GM23338 (cell line): ENCODE measurements around the gene RPL21. TPM values are rescaled to one million over a fixed set of nuclear protein-coding genes. Genes with fewer than 3 reads are reported as not detected.

Experiments used
- ATAC-seq: fragments of 200-7000 bp; cut with Tn5 transposase; 3 replicates; pipeline ENCODE4 v1.9.1; 2020
- DNase-seq: peaks from one replicate; pipeline ENCODE4 v3.0.0-alpha.2; 2015; ENCODE audit warnings: low spot score
- H2AFZ ChIP-seq: fragments of 200-600 bp; sonication (generic); 2 replicates; pipeline ENCODE4 v1.8.0; 2016; ENCODE audit warnings: antibody characterized with exemption, mild to moderate bottlenecking, moderate library complexity
- H3F3A ChIP-seq: fragments of 200-600 bp; sonication (generic); replicated peaks from 2 replicates; pipeline ENCODE4 v1.8.0; 2017; ENCODE audit warnings: antibody characterized with exemption, mixed run types, low read depth
- H3K27ac ChIP-seq: fragments of 200-600 bp; sonication (generic); 2 replicates; pipeline ENCODE4 v1.6.1; 2016; ENCODE audit warnings: low read depth
- H3K27me3 ChIP-seq: fragments of 200-600 bp; sonication (generic); 2 replicates; pipeline ENCODE4 v1.8.0; 2016; ENCODE audit warnings: mild to moderate bottlenecking, mixed run types, moderate library complexity; ENCODE audit not compliant: insufficient read depth
- H3K36me3 ChIP-seq: fragments of 200-600 bp; sonication (generic); 2 replicates; pipeline ENCODE4 v1.8.0; 2016; ENCODE audit warnings: mild to moderate bottlenecking; ENCODE audit not compliant: insufficient read depth
- H3K4me1 ChIP-seq: fragments of 200-600 bp; sonication (generic); 2 replicates; pipeline ENCODE4 v1.8.0; 2016; ENCODE audit warnings: mild to moderate bottlenecking, moderate library complexity; ENCODE audit not compliant: insufficient read depth
- H3K4me2 ChIP-seq: fragments of 200-600 bp; sonication (generic); 2 replicates; pipeline ENCODE4 v1.7.1; 2017; ENCODE audit warnings: mixed run types
- H3K4me3 ChIP-seq: fragments of 200-600 bp; sonication (generic); 2 replicates; pipeline ENCODE4 v1.6.1; 2016; ENCODE audit warnings: mixed run types
- H3K79me2 ChIP-seq: fragments of 200-600 bp; sonication (generic); replicated peaks from 2 replicates; pipeline ENCODE4 v1.8.0; 2017; ENCODE audit warnings: mild to moderate bottlenecking; ENCODE audit not compliant: insufficient read depth
- H3K9me2 ChIP-seq: fragments of 200-600 bp; sonication (generic); 2 replicates; pipeline ENCODE4 v1.8.0; 2017; ENCODE audit not compliant: insufficient read depth
- H4K20me1 ChIP-seq: fragments of 200-600 bp; sonication (generic); replicated peaks from 2 replicates; pipeline ENCODE4 v1.8.0; 2017; ENCODE audit warnings: mild to moderate bottlenecking; ENCODE audit not compliant: insufficient read depth
- H3K27ac Mint-ChIP-seq: 2 replicates; pipeline ENCODE4 v1.8.0; 2020; ENCODE audit warnings: inconsistent platforms, mild to moderate bottlenecking, moderate library complexity, mixed read lengths
- H3K27me3 Mint-ChIP-seq: 3 replicates; pipeline ENCODE4 v1.8.0; 2022; ENCODE audit warnings: low read depth, mild to moderate bottlenecking, moderate library complexity, mixed read lengths, inconsistent platforms; ENCODE audit not compliant: insufficient read depth, poor library complexity
- H3K36me3 Mint-ChIP-seq: 3 replicates; pipeline ENCODE4 v1.8.0; 2021; ENCODE audit warnings: low read depth, mild to moderate bottlenecking, inconsistent platforms, moderate library complexity, mixed read lengths
- H3K4me1 Mint-ChIP-seq: 3 replicates; pipeline ENCODE4 v1.8.0; 2020; ENCODE audit warnings: mild to moderate bottlenecking, inconsistent platforms, mixed read lengths
- H3K4me3 Mint-ChIP-seq: 3 replicates; pipeline ENCODE4 v1.8.0; 2021; ENCODE audit warnings: moderate library complexity, mild to moderate bottlenecking, inconsistent platforms, mixed read lengths
- H3K9me3 Mint-ChIP-seq: 3 replicates; pipeline ENCODE4 v1.8.0; 2020; ENCODE audit warnings: moderate library complexity, mild to moderate bottlenecking, inconsistent platforms, mixed read lengths
- CREB1 ChIP-seq: fragments of 250-450 bp; sonication (Bioruptor Pico); IDR thresholded peaks from 2 replicates; pipeline ENCODE4 v1.5.0; 2020; ENCODE audit warnings: low read depth, mild to moderate bottlenecking, moderate library complexity
- CTCF ChIP-seq, 2 experiments: fragments of 200-600 bp in 1 of 2; sonication (generic) in 1 of 2; conservative IDR thresholded peaks; 2 replicates each; pipeline versions ENCODE4 v1.5.1 to v1.6.1; 2016 to 2017; ENCODE audit warnings: antibody characterized with exemption in 2 of 2, low read depth in 2 of 2, mild to moderate bottlenecking in 2 of 2, moderate library complexity in 1 of 2
- EZH2 ChIP-seq: fragments of 200-600 bp; sonication (generic); IDR thresholded peaks from one replicate; pipeline ENCODE4 v1.8.0; 2017; ENCODE audit warnings: antibody characterized with exemption, mild to moderate bottlenecking, low read depth; ENCODE audit not compliant: unreplicated experiment
- EZH2phosphoT487 ChIP-seq: fragments of 200-600 bp; sonication (generic); IDR thresholded peaks from one replicate; pipeline ENCODE4 v1.8.1; 2018; ENCODE audit warnings: antibody characterized with exemption; ENCODE audit not compliant: unreplicated experiment
- JUNB ChIP-seq: IDR thresholded peaks from one replicate; pipeline ENCODE4 v1.6.1; 2016; ENCODE audit warnings: antibody characterized with exemption; ENCODE audit not compliant: unreplicated experiment
- NANOG ChIP-seq: IDR thresholded peaks from 2 replicates; pipeline ENCODE4 v1.6.1; 2016; ENCODE audit warnings: antibody characterized with exemption, borderline replicate concordance
- POLR2AphosphoS5 ChIP-seq: IDR thresholded peaks from 2 replicates; pipeline ENCODE4 v1.6.1; 2016; ENCODE audit warnings: antibody characterized with exemption, low read depth
- STAT1 ChIP-seq: IDR thresholded peaks from one replicate; pipeline ENCODE4 v1.6.1; 2016; ENCODE audit warnings: antibody characterized with exemption; ENCODE audit not compliant: unreplicated experiment
- ZNF114 ChIP-seq: fragments of 250-450 bp; sonication (Bioruptor Pico); IDR thresholded peaks from 2 replicates; pipeline ENCODE4 v1.5.0; 2020; ENCODE audit warnings: mild to moderate bottlenecking, moderate library complexity
- ZNF331 ChIP-seq: fragments of 250-450 bp; sonication (Bioruptor Pico); IDR thresholded peaks from 2 replicates; pipeline ENCODE4 v1.5.0; 2020; ENCODE audit warnings: low read depth, mild to moderate bottlenecking, moderate library complexity
- polyA plus RNA-seq: library from polyadenylated mRNA; unstranded; fragments of >200 nt; fragmentation: Nextera tagmentation; extraction: Ambion mirVana; gene quantifications from 2 replicates; pipeline ENCODE4 v1.2.1, GENCODE V29; 2016
- total RNA-seq: library from RNA; depleted of rRNA; stranded (reverse); fragments of >200 nt; shearing (Covaris generic); gene quantifications from 2 replicates; pipeline ENCODE4 v1.2.3, GENCODE V29; 2014
- TF ChIP-seq, protein P1 (sequence below): IDR thresholded peaks from one replicate; pipeline ENCODE4 v1.6.1; 2018; ENCODE audit warnings: antibody characterized with exemption; ENCODE audit not compliant: unreplicated experiment
- TF ChIP-seq, protein P2 (sequence below): IDR thresholded peaks from 2 replicates; pipeline ENCODE4 v1.6.1; 2016; ENCODE audit warnings: antibody characterized with exemption

RPL21 gene
- total and polyA plus RNA-seq, 2 experiments from 2014 or later = 1,037 to 1,343 TPM

DNA sequence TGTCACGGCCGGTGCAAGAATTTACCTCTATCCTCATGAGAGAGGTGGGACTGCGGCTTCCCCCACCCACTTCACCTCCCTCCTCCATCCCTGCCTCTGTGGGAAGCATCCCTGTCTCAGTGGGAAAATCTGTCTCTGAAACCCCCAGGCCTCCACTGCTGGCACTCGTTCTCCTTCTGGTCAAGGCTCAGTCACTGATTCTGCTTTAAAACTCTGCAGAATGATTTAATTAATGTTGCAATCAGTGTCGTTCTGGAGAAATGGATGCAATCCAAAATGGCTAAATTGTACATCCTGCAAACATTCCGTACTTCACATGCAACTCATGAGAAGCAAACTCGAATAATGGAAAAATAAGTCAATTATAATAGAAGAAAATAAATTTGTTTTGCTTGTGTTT lies 24.8 kb downstream of the RPL21 start:
- no peaks in the 10 kb centered on the region for H4K20me1 ChIP-seq
- peaks cover 10% of the 10 kb centered on the region for H3K27me3 Mint-ChIP-seq
- H3K4me1 ChIP-seq = no peaks in the 10 kb centered on the region; the same call in 1 of the 2 replicates
- TF ChIP-seq ZNF114 (CRISPR knock-in tag) (no peak), CTCF (conservative IDR thresholded peaks at IDR 0.05; ENCODE audit: low read depth in 2 of 2) (no peak), POLR2AphosphoS5 (no peak), NANOG (no peak), STAT1 (no peak), JUNB (no peak), EZH2phosphoT487 (no peak), EZH2 (no peak)
- TF ChIP-seq, protein P1, sequence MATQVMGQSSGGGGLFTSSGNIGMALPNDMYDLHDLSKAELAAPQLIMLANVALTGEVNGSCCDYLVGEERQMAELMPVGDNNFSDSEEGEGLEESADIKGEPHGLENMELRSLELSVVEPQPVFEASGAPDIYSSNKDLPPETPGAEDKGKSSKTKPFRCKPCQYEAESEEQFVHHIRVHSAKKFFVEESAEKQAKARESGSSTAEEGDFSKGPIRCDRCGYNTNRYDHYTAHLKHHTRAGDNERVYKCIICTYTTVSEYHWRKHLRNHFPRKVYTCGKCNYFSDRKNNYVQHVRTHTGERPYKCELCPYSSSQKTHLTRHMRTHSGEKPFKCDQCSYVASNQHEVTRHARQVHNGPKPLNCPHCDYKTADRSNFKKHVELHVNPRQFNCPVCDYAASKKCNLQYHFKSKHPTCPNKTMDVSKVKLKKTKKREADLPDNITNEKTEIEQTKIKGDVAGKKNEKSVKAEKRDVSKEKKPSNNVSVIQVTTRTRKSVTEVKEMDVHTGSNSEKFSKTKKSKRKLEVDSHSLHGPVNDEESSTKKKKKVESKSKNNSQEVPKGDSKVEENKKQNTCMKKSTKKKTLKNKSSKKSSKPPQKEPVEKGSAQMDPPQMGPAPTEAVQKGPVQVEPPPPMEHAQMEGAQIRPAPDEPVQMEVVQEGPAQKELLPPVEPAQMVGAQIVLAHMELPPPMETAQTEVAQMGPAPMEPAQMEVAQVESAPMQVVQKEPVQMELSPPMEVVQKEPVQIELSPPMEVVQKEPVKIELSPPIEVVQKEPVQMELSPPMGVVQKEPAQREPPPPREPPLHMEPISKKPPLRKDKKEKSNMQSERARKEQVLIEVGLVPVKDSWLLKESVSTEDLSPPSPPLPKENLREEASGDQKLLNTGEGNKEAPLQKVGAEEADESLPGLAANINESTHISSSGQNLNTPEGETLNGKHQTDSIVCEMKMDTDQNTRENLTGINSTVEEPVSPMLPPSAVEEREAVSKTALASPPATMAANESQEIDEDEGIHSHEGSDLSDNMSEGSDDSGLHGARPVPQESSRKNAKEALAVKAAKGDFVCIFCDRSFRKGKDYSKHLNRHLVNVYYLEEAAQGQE = no peak
- no peaks in the 10 kb centered on the region for H3K9me2 ChIP-seq
- no peaks in the 10 kb centered on the region for H3K36me3 ChIP-seq
- no peak overlapping the region for H3K4me3 ChIP-seq
- DNase-seq = no peak
- no peak overlapping the region for H3K4me3 Mint-ChIP-seq
- ATAC-seq = no peak
- H3K4me2 ChIP-seq = no peak overlapping the region
- H3K4me1 Mint-ChIP-seq = peaks cover 24% of the 10 kb centered on the region
- H3K27ac Mint-ChIP-seq = no peak overlapping the region
- no peaks in the 10 kb centered on the region; the same call in 2 of the 3 replicates for H3K9me3 Mint-ChIP-seq
- no peak overlapping the region for H3K27ac ChIP-seq
- peaks cover 16% of the 10 kb centered on the region for H3K27me3 ChIP-seq
- H2AFZ ChIP-seq = no peak overlapping the region
- no peaks in the 10 kb centered on the region for H3K36me3 Mint-ChIP-seq
- H3F3A ChIP-seq = peaks cover 5% of the 10 kb centered on the region; the same call in 1 of the 2 replicates
- no peaks in the 10 kb centered on the region for H3K79me2 ChIP-seq

- Mint-ChIP-seq H3K27me3 (peaks cover 6% of the 10 kb centered on the region), H3K27ac (no peak overlapping the region), H3K36me3 (no peaks in the 10 kb centered on the region), H3K4me3 (no peak overlapping the region), H3K4me1 (peaks cover 13% of the 10 kb centered on the region), H3K9me3 (no peaks in the 10 kb centered on the region)
- no peaks in the 10 kb centered on the region for H3K27me3 ChIP-seq
- DNase-seq (no peak), ATAC-seq (peak; percentile 33; the same call in 2 of the 3 replicates)
- no peaks in the 10 kb centered on the region; the same call in 1 of the 2 replicates for H3K4me1 ChIP-seq
- H3K36me3 ChIP-seq = no peaks in the 10 kb centered on the region
- no peaks in the 10 kb centered on the region for H4K20me1 ChIP-seq
- 0 out of 2 replicates have a peak overlapping the region, but pooled peaks have one; percentile 38 for H2AFZ ChIP-seq
- H3K9me2 ChIP-seq = no peaks in the 10 kb centered on the region
- no peaks in the 10 kb centered on the region for H3K79me2 ChIP-seq
- H3F3A ChIP-seq = no peaks in the 10 kb centered on the region
- no peak overlapping the region for H3K27ac ChIP-seq
- no peak overlapping the region for H3K4me3 ChIP-seq
- H3K4me2 ChIP-seq = no peak overlapping the region
- no peak for TF ChIP-seq ZNF114 (CRISPR knock-in tag)
- TF ChIP-seq EZH2phosphoT487 = no peak
- TF ChIP-seq ZNF331 (CRISPR knock-in tag) = no peak
- TF ChIP-seq EZH2 = no peak
- TF ChIP-seq NANOG = no peak
- TF ChIP-seq POLR2AphosphoS5 = no peak
- TF ChIP-seq, protein P2, sequence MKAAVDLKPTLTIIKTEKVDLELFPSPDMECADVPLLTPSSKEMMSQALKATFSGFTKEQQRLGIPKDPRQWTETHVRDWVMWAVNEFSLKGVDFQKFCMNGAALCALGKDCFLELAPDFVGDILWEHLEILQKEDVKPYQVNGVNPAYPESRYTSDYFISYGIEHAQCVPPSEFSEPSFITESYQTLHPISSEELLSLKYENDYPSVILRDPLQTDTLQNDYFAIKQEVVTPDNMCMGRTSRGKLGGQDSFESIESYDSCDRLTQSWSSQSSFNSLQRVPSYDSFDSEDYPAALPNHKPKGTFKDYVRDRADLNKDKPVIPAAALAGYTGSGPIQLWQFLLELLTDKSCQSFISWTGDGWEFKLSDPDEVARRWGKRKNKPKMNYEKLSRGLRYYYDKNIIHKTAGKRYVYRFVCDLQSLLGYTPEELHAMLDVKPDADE = no peak
- TF ChIP-seq JUNB = no peak
- no peak for TF ChIP-seq CREB1
- no peak for TF ChIP-seq STAT1
Measured at GRCh38 chr13:27279506-27279905, 28.1 kb downstream of the RPL21 start.
